Measurements from ENCODE around the gene D2HGDH. TPM values are rescaled to one million over a fixed set of nuclear protein-coding genes. Genes with fewer than 3 reads are reported as not detected.

D2HGDH gene
- total and polyA plus RNA-seq, 2 of the 13 experiments (the other 11 are each of a cell fraction or from before 2014, with no cell fraction given), result 19.2 to 20.3 TPM

GRCh38 chr2:241769819-241770184, 35.4 kb downstream of the D2HGDH start (continued):
- TF ChIP-seq ZBED4 (CRISPR knock-in tag; IDR thresholded peaks at IDR 0.05; ENCODE audit: borderline replicate concordance) (no peak), ISX (CRISPR knock-in tag; conservative IDR thresholded peaks at IDR 0.05) (peak; percentile 23; the same call in 1 of the 2 replicates), ZKSCAN5 (CRISPR knock-in tag; IDR thresholded peaks at IDR 0.05) (0 out of 2 replicates have a peak, but pooled peaks have one; percentile 9), SRF (IDR thresholded peaks at IDR 0.05; ENCODE audit: low read depth, low read length) (no peak), NFE2L2 (IDR thresholded peaks at IDR 0.05; ENCODE audit: low read length) (no peak), SALL2 (CRISPR knock-in tag; IDR thresholded peaks at IDR 0.05) (no peak), IRX3 (CRISPR knock-in tag; IDR thresholded peaks at IDR 0.05; ENCODE audit: borderline replicate concordance, low read depth) (no peak), TARDBP (CRISPR knock-in tag; IDR thresholded peaks at IDR 0.05) (no peak), PRPF4 (IDR thresholded peaks at IDR 0.05; ENCODE audit: low read depth, low read length, poor library complexity, severe bottlenecking) (no peak), ZNF552 (CRISPR knock-in tag; IDR thresholded peaks at IDR 0.05; ENCODE audit: borderline replicate concordance) (no peak), MEIS1 (CRISPR knock-in tag; IDR thresholded peaks at IDR 0.05; ENCODE audit: borderline replicate concordance) (no peak), TERF1 (CRISPR knock-in tag; IDR thresholded peaks at IDR 0.05) (0 out of 2 replicates have a peak, but pooled peaks have one; percentile 63), ZNF20 (CRISPR knock-in tag; IDR thresholded peaks at IDR 0.05) (no peak), ZNF839 (CRISPR knock-in tag; IDR thresholded peaks at IDR 0.05; ENCODE audit: borderline replicate concordance) (no peak; the same call in 1 of the 2 replicates), ZNF180 (CRISPR knock-in tag; IDR thresholded peaks at IDR 0.05; ENCODE audit: borderline replicate concordance, low read depth) (0 out of 2 replicates have a peak, but pooled peaks have one; percentile 18), ZIK1 (CRISPR knock-in tag; IDR thresholded peaks at IDR 0.05; ENCODE audit: borderline replicate concordance, low read depth) (0 out of 2 replicates have a peak, but pooled peaks have one; percentile 54), KAT7 (CRISPR knock-in tag; IDR thresholded peaks at IDR 0.05; ENCODE audit: borderline replicate concordance) (no peak), ZNF326 (CRISPR knock-in tag; IDR thresholded peaks at IDR 0.05; ENCODE audit: borderline replicate concordance) (peak; percentile 61; the same call in 1 of the 2 replicates), HNRNPH1 (optimal IDR thresholded peaks at IDR 0.05; ENCODE audit: low read depth, low read length) (no peak), ZNF484 (CRISPR knock-in tag; IDR thresholded peaks at IDR 0.05; ENCODE audit: borderline replicate concordance, low read depth) (no peak), AGO2 (optimal IDR thresholded peaks at IDR 0.05; ENCODE audit: low read depth, low read length) (peak; percentile 58)
- TF ChIP-seq, protein P1, sequence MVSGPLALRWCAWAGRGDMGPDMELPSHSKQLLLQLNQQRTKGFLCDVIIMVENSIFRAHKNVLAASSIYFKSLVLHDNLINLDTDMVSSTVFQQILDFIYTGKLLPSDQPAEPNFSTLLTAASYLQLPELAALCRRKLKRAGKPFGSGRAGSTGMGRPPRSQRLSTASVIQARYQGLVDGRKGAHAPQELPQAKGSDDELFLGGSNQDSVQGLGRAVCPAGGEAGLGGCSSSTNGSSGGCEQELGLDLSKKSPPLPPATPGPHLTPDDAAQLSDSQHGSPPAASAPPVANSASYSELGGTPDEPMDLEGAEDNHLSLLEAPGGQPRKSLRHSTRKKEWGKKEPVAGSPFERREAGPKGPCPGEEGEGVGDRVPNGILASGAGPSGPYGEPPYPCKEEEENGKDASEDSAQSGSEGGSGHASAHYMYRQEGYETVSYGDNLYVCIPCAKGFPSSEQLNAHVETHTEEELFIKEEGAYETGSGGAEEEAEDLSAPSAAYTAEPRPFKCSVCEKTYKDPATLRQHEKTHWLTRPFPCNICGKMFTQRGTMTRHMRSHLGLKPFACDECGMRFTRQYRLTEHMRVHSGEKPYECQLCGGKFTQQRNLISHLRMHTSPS (CRISPR knock-in tag; IDR thresholded peaks at IDR 0.05; ENCODE audit: low read depth), result peak; percentile 5; the same call in 1 of the 2 replicates
- TF ChIP-seq, protein P2, sequence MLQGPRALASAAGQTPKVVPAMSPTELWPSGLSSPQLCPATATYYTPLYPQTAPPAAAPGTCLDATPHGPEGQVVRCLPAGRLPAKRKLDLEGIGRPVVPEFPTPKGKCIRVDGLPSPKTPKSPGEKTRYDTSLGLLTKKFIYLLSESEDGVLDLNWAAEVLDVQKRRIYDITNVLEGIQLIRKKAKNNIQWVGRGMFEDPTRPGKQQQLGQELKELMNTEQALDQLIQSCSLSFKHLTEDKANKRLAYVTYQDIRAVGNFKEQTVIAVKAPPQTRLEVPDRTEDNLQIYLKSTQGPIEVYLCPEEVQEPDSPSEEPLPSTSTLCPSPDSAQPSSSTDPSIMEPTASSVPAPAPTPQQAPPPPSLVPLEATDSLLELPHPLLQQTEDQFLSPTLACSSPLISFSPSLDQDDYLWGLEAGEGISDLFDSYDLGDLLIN (CRISPR knock-in tag; IDR thresholded peaks at IDR 0.05; ENCODE audit: borderline replicate concordance), result peak; percentile 60; the same call in 1 of the 2 replicates

All from HepG2 (cell line).